ENCODE measurements around the gene BIN2.

GRCh38 chr12:51285843-51286242, 38.1 kb downstream of the BIN2 start:
- no peak for TF ChIP-seq GATA2 (IDR thresholded peaks at IDR 0.05; ENCODE audit: low read depth, low read length)
- no peak for TF ChIP-seq GATA3 (IDR thresholded peaks at IDR 0.05; ENCODE audit: low read depth, low read length)
